GM18507 (cell line): ENCODE data around the gene CDC42.
"Not testable (repeated sequence)": the region's sequence is repeated elsewhere in the genome, so short reads cannot be mapped to it uniquely, and the experiment has no call there.

ENCODE experiments used
- DNase-seq: peaks from one replicate; pipeline ENCODE4 v3.0.0; 2011; ENCODE audit warnings: low read depth; ENCODE audit not compliant: insufficient read length; ENCODE audit errors: extremely low spot score
- FAIRE-seq: peaks from 2 replicates; lab custom pipeline; 2011; peaks lifted over from hg19 to GRCh38; lab: Jason Lieb, UNC

CDC42 gene

DNA sequence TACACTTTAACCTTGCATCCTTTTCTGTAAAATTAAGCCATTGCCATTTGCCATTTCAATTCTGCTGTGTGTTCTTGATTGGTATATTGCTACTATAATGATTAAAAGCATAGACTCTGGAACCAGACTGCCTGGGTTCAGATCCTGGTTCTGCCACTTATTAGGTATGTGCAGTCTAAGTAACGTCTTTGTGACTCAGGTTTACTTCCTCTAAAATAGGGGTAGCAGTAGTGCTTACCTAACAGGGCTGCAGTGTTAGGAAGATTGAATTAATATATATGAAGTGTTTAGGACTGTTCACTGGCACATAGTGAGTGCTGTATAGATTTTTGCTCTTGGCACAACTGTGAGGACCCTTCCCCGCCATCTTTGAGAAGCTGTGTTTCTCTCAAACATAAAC lies 4.4 kb downstream of the CDC42 start:
- DNase-seq, result no peak
- FAIRE-seq, result no peak

GRCh38 chr1:22057861-22058260 lies 5.4 kb downstream of the CDC42 start:
- FAIRE-seq (no peak), DNase-seq (no peak)

DNA sequence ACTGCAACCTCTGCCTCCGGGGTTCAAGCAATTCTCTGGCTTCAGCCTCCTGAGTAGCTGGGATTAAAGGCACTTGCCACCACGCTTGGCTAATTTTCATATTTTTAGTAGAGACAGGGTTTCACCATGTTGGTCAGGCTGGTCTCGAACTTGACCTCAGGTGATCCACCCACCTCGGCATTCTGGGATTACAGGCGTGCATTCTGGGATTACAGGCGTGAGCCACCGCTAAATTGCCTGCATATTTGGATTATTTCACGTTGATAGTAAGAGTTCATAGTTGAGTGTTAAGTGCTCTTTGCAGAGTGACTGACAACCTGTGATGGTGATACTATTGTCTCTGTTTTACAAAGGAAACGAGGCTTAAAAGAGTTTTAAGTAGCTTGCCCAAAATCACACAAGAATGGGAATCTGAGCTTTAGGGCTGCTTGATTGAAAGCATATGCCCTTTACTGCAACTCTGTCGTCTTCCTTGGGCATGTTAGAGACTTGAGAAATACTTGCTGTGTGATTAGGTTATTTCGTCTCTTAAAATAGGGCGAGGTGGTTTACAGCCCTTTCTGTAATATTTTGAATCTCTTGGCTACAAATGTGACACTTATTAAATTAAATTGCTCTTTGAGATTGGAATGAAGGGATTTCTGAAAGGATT lies 12.4 kb downstream of the CDC42 start:
- FAIRE-seq (no peak), DNase-seq (no peak)

GRCh38 chr1:22071511-22071910 lies 19.0 kb downstream of the CDC42 start:
- DNase-seq, result no peak
- no peak for FAIRE-seq

- no peak for DNase-seq
- FAIRE-seq, result no peak
Measured at GRCh38 chr1:22074803-22075202, 22.3 kb downstream of the CDC42 start.

DNA sequence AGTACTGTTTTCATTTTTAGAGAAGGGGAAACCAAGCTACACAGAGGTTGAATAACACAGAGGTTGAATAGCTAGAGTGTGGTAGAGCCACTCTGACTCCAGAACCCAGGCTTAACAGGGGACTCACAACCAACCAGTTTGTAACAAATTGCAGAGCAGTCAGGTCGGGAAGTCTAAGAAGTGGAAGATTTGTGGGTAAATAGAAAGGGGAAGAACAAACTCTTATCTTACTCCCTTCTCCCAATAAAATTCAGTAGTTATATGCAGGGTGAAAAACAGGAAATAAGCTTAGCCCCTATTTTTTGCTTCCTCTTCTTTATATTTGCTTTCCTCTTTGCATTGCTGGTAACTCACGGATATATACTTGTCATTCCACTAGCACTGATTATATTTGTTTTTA lies 23.2 kb downstream of the CDC42 start:
- peak; percentile 66 for FAIRE-seq

DNA sequence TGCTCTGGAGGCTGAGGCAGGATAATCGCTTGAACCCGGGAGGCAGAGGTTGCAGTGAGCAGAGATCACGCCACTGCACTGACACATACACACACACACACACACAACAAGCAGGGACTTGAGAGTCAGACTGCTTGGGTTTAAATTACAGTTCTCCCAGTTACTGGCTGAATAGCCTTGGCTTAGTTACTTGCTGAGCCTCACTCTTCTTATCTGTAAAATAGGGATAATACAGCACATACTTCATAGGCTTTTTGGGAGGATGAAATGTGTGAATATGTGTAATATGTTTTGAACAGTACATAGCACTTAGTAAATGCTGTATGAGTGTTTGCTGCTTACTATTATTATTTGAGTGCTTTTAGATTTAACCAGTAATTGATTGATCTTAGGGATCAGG lies 23.8 kb downstream of the CDC42 start:
- no peak for FAIRE-seq

More for the DNA sequence above, 23.2 kb downstream of the CDC42 start:
- no peak for DNase-seq

GRCh38 chr1:22077728-22078127 lies 25.2 kb downstream of the CDC42 start:
- peak; percentile 63 for FAIRE-seq
- DNase-seq, result no peak

More for the DNA sequence above, 23.8 kb downstream of the CDC42 start:
- no peak for DNase-seq

DNA sequence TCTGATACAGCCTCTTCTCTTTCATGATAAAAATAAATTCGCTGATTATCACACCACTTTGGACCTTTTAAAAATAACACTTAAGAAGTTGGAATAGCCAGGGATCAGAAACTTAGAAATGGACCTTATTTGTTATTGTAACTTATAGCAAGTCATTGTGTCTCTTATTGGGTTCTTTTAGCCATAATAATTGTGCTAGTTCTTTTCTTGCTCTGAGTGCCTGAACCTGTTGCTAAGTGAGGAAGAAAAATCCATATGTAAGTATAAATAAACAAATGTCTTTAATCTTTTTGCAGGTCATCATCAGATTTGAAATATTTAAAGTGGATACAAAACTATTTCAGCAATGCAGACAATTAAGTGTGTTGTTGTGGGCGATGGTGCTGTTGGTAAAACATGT lies 25.6 kb downstream of the CDC42 start:
- no peak for FAIRE-seq
- DNase-seq, result no peak

- DNase-seq (no peak), FAIRE-seq (no peak)
Measured at GRCh38 chr1:22080191-22080590, 27.7 kb downstream of the CDC42 start.

GRCh38 chr1:22088331-22088730 lies 35.8 kb downstream of the CDC42 start:
- no peak for FAIRE-seq
- DNase-seq, result no peak

DNA sequence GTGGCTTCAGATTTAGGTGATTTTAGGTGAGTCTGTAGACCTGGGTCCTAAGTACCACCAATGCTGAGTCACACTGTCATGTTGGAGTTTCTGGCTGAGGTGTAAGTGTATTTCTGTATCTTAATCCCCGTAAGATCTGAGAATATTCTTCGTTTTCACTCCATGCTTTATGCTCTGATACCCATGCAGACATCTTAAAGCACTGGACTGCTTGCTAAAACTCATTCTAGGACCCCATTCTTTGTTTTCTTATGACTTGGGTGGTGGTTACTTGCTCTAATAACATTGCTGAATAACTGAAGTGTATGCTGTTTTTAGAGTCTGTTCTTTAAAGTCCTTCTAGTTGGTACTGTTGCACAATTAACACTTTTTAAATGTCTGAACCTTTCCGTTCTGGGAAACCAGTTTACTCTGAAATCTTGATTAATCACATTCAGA lies 36.6 kb downstream of the CDC42 start:
- DNase-seq (no peak), FAIRE-seq (no peak)

GRCh38 chr1:22089787-22090186 lies 37.3 kb downstream of the CDC42 start:
- FAIRE-seq, result peak; percentile 47
- no peak for DNase-seq

DNA sequence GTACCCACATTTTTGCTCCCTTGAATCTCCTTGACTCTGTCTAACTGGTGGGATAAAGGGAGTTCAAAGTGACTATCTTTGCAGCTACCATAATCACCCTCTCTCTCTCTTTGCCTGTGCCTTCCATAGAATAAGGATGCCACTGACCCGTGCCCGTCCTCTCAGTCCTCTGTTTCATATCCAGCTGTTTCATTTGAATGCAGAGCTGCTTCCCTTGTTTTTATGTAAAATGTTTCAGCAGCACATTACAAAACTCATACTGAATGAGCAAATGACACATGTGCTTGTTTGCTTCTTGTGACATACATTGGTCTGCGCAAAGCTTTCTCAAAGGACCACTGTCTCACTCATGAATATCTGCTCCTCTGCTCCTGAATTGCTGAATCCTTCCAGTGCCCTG lies 38.4 kb downstream of the CDC42 start:
- FAIRE-seq (no peak), DNase-seq (no peak)

- not testable (repeated sequence) for FAIRE-seq, DNase-seq
Measured at GRCh38 chr1:22092026-22092768, 39.7 kb downstream of the CDC42 start.

DNA sequence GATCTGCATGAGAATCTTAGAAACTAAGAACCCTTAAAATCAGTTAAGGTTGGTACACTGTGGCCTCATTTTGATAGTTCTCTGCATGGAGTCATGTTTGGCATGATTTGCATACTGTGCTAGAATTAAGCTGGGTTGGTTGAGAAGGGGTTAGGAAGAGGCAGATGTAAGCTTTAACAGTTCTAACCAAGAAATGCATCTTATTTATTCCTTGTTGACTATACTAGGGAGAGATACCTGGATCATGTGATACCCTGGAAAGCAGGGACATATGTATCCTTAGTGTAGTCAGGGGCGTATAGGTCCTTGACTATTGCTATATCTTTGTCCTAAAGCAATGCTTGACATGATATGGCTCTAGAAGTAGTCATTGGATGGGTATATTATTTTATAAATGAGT lies 41.0 kb downstream of the CDC42 start:
- DNase-seq, result no peak
- FAIRE-seq, result no peak

DNA sequence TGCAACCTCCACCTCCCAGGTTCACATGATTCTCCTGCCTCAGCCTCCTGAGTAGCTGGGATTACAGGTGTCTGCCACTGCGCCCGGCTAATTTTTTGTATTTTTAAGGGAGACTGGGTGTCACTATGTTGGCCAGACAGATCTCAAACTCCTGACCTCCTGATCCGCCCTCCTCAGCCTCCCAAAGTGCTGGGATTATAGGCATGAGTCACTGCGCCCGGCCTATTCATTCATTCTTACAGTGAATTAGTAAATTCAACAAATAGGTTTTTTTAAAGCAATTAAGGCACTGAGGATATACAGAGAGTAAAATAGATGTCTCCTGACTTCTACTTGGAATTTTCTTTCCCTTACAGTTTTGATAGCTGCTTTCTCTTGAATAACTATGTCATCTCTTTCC lies 43.5 kb downstream of the CDC42 start:
- no peak for FAIRE-seq

GRCh38 chr1:22096463-22096862 lies 44.0 kb downstream of the CDC42 start:
- no peak for DNase-seq
- no peak for FAIRE-seq

More for the DNA sequence above, 43.5 kb downstream of the CDC42 start:
- no peak for DNase-seq

- DNase-seq (no peak), FAIRE-seq (no peak)
Measured at GRCh38 chr1:22098752-22099151, 46.2 kb downstream of the CDC42 start.

DNA sequence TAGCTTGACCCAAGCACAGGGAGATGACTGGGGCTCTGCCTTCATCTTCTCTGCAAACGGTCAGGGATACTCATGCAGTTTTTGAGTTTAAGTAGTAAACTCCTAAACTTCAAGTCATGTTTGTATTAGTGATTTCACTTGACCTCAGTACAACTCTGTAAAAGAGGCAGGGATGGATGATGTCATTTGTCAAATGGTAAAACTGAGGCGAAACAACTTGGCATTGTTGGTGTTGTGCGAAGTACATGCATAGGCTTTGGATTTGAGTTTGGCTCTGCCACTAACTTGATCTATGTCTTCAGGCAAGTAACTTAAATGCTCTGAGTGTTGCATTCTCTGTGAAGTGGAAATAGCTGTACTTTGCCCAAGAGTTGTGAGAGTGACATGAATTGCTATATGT lies 47.7 kb downstream of the CDC42 start:
- FAIRE-seq (no peak), DNase-seq (no peak)

- FAIRE-seq (peak; percentile 38), DNase-seq (no peak)
Measured at GRCh38 chr1:22101199-22101598, 48.7 kb downstream of the CDC42 start.
